ENCODE results near the gene ZBED3. TPM values are rescaled to one million over a fixed set of nuclear protein-coding genes. Genes with fewer than 3 reads are reported as not detected.

ZBED3 gene
- total RNA-seq, 1 experiment from 2014 or later, result 7.8 TPM

DNA sequence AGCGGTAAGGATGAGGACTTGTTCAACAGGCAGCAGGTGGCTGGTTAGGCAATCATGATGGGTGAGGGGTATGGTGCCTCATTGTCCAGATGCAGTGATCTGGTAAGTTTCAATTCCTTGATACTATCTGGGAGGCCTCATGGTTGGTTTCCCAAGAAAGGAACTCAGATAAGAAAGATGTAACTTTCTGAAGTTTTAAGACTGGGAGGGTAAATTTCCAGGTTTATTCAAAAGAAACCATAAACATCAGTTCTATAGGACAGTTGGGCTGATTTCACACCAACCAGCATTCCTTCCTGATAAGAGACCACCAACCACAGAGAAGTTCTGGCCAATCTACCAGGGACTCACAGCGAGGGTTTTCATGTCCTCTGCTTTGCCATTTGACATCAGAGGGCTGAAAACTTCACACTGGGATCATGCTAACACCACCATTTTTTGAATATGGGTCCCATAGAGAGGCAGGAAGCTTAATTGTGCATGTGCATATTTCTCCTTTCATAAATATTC lies 57.7 kb downstream of the ZBED3 start:
- H2AFZ ChIP-seq (ENCODE audit: low read length), result no peak overlapping the region

More for the DNA sequence above, 57.7 kb downstream of the ZBED3 start:
- Histone ChIP-seq H3K18ac (ENCODE audit: insufficient read length, low read depth, low read length) (no peak overlapping the region), H3K23ac (ENCODE audit: insufficient read length, low read depth, low read length) (no peak overlapping the region), H4K8ac (replicated peaks; ENCODE audit: insufficient read length, low read depth, low read length) (no peak overlapping the region), H4K5ac (ENCODE audit: insufficient read length, low read depth, low read length) (no peak overlapping the region), H3K9ac (ENCODE audit: extremely low read depth, insufficient read length, low read length) (no peak overlapping the region), H3K56ac (ENCODE audit: insufficient read length, low read depth, low read length) (no peak overlapping the region), H3K27me3 (ENCODE audit: insufficient read depth, low read length) (no peaks in the 10 kb centered on the region), H3K4ac (ENCODE audit: low read depth, low read length) (no peak overlapping the region), H4K91ac (ENCODE audit: insufficient read length, low read depth, low read length) (no peak overlapping the region), H3K79me2 (ENCODE audit: insufficient read depth, low read length) (no peaks in the 10 kb centered on the region), H3K23me2 (ENCODE audit: insufficient read length, low read depth, low read length, poor library complexity, severe bottlenecking) (peaks cover 7% of the 10 kb centered on the region), H2BK15ac (ENCODE audit: low read depth, low read length) (no peak overlapping the region), H3K14ac (ENCODE audit: insufficient read depth, low read length) (no peak overlapping the region), H3K4me2 (ENCODE audit: insufficient read depth, insufficient read length, low read length) (no peak overlapping the region), H3K27ac (ENCODE audit: insufficient read length, low read depth, low read length) (no peak overlapping the region), H3K9me3 (ENCODE audit: control insufficient read depth, low read depth, low read length) (peaks cover 19% of the 10 kb centered on the region), H3K4me1 (ENCODE audit: insufficient read depth, low read length) (no peaks in the 10 kb centered on the region), H2BK20ac (ENCODE audit: low read depth, low read length, poor library complexity, severe bottlenecking) (no peak overlapping the region), H3K79me1 (ENCODE audit: insufficient read depth, low read depth, low read length, poor library complexity, severe bottlenecking) (no peaks in the 10 kb centered on the region), H2AK5ac (ENCODE audit: insufficient read length, low read length) (no peak overlapping the region), H2BK120ac (ENCODE audit: low read depth, low read length, poor library complexity, severe bottlenecking) (no peak overlapping the region), H2BK12ac (ENCODE audit: insufficient read length, low read depth, low read length) (no peak overlapping the region), H2BK5ac (ENCODE audit: insufficient read length, low read length) (no peak overlapping the region), H4K20me1 (ENCODE audit: control insufficient read depth, insufficient read depth, insufficient read length) (no peaks in the 10 kb centered on the region), H3T11ph (ENCODE audit: low read length) (no peak overlapping the region)
- TF ChIP-seq, protein P1, sequence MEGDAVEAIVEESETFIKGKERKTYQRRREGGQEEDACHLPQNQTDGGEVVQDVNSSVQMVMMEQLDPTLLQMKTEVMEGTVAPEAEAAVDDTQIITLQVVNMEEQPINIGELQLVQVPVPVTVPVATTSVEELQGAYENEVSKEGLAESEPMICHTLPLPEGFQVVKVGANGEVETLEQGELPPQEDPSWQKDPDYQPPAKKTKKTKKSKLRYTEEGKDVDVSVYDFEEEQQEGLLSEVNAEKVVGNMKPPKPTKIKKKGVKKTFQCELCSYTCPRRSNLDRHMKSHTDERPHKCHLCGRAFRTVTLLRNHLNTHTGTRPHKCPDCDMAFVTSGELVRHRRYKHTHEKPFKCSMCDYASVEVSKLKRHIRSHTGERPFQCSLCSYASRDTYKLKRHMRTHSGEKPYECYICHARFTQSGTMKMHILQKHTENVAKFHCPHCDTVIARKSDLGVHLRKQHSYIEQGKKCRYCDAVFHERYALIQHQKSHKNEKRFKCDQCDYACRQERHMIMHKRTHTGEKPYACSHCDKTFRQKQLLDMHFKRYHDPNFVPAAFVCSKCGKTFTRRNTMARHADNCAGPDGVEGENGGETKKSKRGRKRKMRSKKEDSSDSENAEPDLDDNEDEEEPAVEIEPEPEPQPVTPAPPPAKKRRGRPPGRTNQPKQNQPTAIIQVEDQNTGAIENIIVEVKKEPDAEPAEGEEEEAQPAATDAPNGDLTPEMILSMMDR (conservative IDR thresholded peaks at IDR 0.05), result no peak
- Mint-ChIP-seq H3K27me3 (ENCODE audit: low read depth) (peaks cover 40% of the 10 kb centered on the region), H3K36me3 (ENCODE audit: insufficient read depth in 1 of 3, low read depth in 3 of 3) (peaks cover 15 to 25% (median 17%) of the 10 kb centered on the region in 3 experiments), H3K4me3 (peak overlapping the region in 1 of 2 experiments; percentile 82; a peak in 1 of 5 replicates), H3K9me3 (peaks cover 24 to 25% of the 10 kb centered on the region in 2 experiments), H3K27ac (no peak overlapping the region), H3K4me1 (peaks cover 5 to 11% of the 10 kb centered on the region in 2 experiments; a peak in 3 of 4 replicates)
- WGBS (ENCODE audit: extremely low coverage, insufficient read length, low lambda C conversion rate), result no CpG with 5 or more reads among the region's 2 CpGs
- no peak for DNase-seq
